ENCODE data around the gene SNIP1.
"Not testable (repeated sequence)": the region's sequence is repeated elsewhere in the genome, so short reads cannot be mapped to it uniquely, and the experiment has no call there.

The SNIP1 gene

GRCh38 chr1:37533317-37534093, 20.6 kb downstream of the SNIP1 start:
- no peak overlapping the region for H3K4me2 ChIP-seq (ENCODE audit: low read length)
- H2AFZ ChIP-seq (ENCODE audit: low read length) = no peak overlapping the region
- TF ChIP-seq EZH2 (IDR thresholded peaks at IDR 0.05; ENCODE audit: borderline replicate concordance, low read length) (no peak), CTCF (IDR thresholded peaks at IDR 0.05; ENCODE audit: low read length) (no peak)
- no peaks in the 10 kb centered on the region for H3K27me3 ChIP-seq (ENCODE audit: insufficient read depth, low read length)
- no peaks in the 10 kb centered on the region for H3K4me1 ChIP-seq (ENCODE audit: insufficient read depth, low read length, severe bottlenecking)
- no peak overlapping the region for H3K27ac ChIP-seq (ENCODE audit: low read depth, low read length, poor library complexity, severe bottlenecking)
- H3K9me2 ChIP-seq (ENCODE audit: low read depth, low read length) = no peaks in the 10 kb centered on the region
- H3K36me3 ChIP-seq (ENCODE audit: insufficient read depth, low read length) = peaks cover 31% of the 10 kb centered on the region
- H3K9me3 ChIP-seq (ENCODE audit: low read length) = no peaks in the 10 kb centered on the region
- no peaks in the 10 kb centered on the region for H3F3A ChIP-seq (ENCODE audit: insufficient read depth, low read length)
- no peak overlapping the region for H3K9ac ChIP-seq (ENCODE audit: low read length)
- no peak overlapping the region for H3K4me3 ChIP-seq (ENCODE audit: low read depth, low read length, poor library complexity, severe bottlenecking)
- H3K79me2 ChIP-seq (ENCODE audit: insufficient read depth, low read length) = no peaks in the 10 kb centered on the region
- no peaks in the 10 kb centered on the region for H4K20me1 ChIP-seq (ENCODE audit: insufficient read depth, low read length)

GRCh38 chr1:37532418-37533156, 21.5 kb downstream of the SNIP1 start:
- not testable (repeated sequence) for H3K9me2 ChIP-seq (ENCODE audit: low read depth, low read length); H2AFZ ChIP-seq (ENCODE audit: low read length); H3K27me3 ChIP-seq (ENCODE audit: insufficient read depth, low read length); H3K4me1 ChIP-seq (ENCODE audit: insufficient read depth, low read length, severe bottlenecking); H3K79me2 ChIP-seq (ENCODE audit: insufficient read depth, low read length); H3K9ac ChIP-seq (ENCODE audit: low read length); H3K4me2 ChIP-seq (ENCODE audit: low read length); H3K27ac ChIP-seq (ENCODE audit: low read depth, low read length, poor library complexity, severe bottlenecking); H3K4me3 ChIP-seq (ENCODE audit: low read depth, low read length, poor library complexity, severe bottlenecking); H4K20me1 ChIP-seq (ENCODE audit: insufficient read depth, low read length); H3K9me3 ChIP-seq (ENCODE audit: low read length); H3F3A ChIP-seq (ENCODE audit: insufficient read depth, low read length)
- peaks cover 24% of the 10 kb centered on the region; the same call in 1 of the 2 replicates for H3K36me3 ChIP-seq (ENCODE audit: insufficient read depth, low read length)

- H3K27me3 ChIP-seq (ENCODE audit: insufficient read depth, low read length); H3K9me3 ChIP-seq (ENCODE audit: low read length); H3K27ac ChIP-seq (ENCODE audit: low read depth, low read length, poor library complexity, severe bottlenecking); H3K9me2 ChIP-seq (ENCODE audit: low read depth, low read length); H3K36me3 ChIP-seq (ENCODE audit: insufficient read depth, low read length); H4K20me1 ChIP-seq (ENCODE audit: insufficient read depth, low read length); H3K4me2 ChIP-seq (ENCODE audit: low read length); H3K9ac ChIP-seq (ENCODE audit: low read length); H3K4me1 ChIP-seq (ENCODE audit: insufficient read depth, low read length, severe bottlenecking); H3K79me2 ChIP-seq (ENCODE audit: insufficient read depth, low read length); H3F3A ChIP-seq (ENCODE audit: insufficient read depth, low read length); H3K4me3 ChIP-seq (ENCODE audit: low read depth, low read length, poor library complexity, severe bottlenecking); H2AFZ ChIP-seq (ENCODE audit: low read length): not testable (repeated sequence)
Measured at GRCh38 chr1:37529888-37530287, 24.2 kb downstream of the SNIP1 start.

GRCh38 chr1:37519613-37520012, 34.5 kb downstream of the SNIP1 start:
- no peaks in the 10 kb centered on the region for H4K20me1 ChIP-seq (ENCODE audit: insufficient read depth, low read length)
- no peak overlapping the region for H3K27ac ChIP-seq (ENCODE audit: low read depth, low read length, poor library complexity, severe bottlenecking)
- peaks cover 15% of the 10 kb centered on the region for H3K4me1 ChIP-seq (ENCODE audit: insufficient read depth, low read length, severe bottlenecking)
- TF ChIP-seq CTCF (IDR thresholded peaks at IDR 0.05; ENCODE audit: low read length) (no peak), EZH2 (IDR thresholded peaks at IDR 0.05; ENCODE audit: borderline replicate concordance, low read length) (no peak)
- H3F3A ChIP-seq (ENCODE audit: insufficient read depth, low read length) = no peaks in the 10 kb centered on the region
- H3K9ac ChIP-seq (ENCODE audit: low read length) = no peak overlapping the region; the same call in 1 of the 2 replicates
- peaks cover 3% of the 10 kb centered on the region; the same call in 1 of the 2 replicates for H3K9me3 ChIP-seq (ENCODE audit: low read length)
- no peaks in the 10 kb centered on the region for H3K27me3 ChIP-seq (ENCODE audit: insufficient read depth, low read length)
- H2AFZ ChIP-seq (ENCODE audit: low read length) = no peak overlapping the region
- peak overlapping the region; percentile 14 for H3K4me2 ChIP-seq (ENCODE audit: low read length)
- H3K79me2 ChIP-seq (ENCODE audit: insufficient read depth, low read length) = no peaks in the 10 kb centered on the region
- no peaks in the 10 kb centered on the region for H3K9me2 ChIP-seq (ENCODE audit: low read depth, low read length)
- peak overlapping the region; percentile 24 for H3K4me3 ChIP-seq (ENCODE audit: low read depth, low read length, poor library complexity, severe bottlenecking)
- H3K36me3 ChIP-seq (ENCODE audit: insufficient read depth, low read length) = no peaks in the 10 kb centered on the region

GRCh38 chr1:37518929-37519328, 35.2 kb downstream of the SNIP1 start:
- not testable (repeated sequence) for H3K36me3 ChIP-seq (ENCODE audit: insufficient read depth, low read length); H3K27me3 ChIP-seq (ENCODE audit: insufficient read depth, low read length); H3F3A ChIP-seq (ENCODE audit: insufficient read depth, low read length); H3K9me2 ChIP-seq (ENCODE audit: low read depth, low read length); H3K79me2 ChIP-seq (ENCODE audit: insufficient read depth, low read length); H4K20me1 ChIP-seq (ENCODE audit: insufficient read depth, low read length); H2AFZ ChIP-seq (ENCODE audit: low read length); H3K9me3 ChIP-seq (ENCODE audit: low read length)
- peak overlapping the region; percentile 24 for H3K4me3 ChIP-seq (ENCODE audit: low read depth, low read length, poor library complexity, severe bottlenecking)
- H3K27ac ChIP-seq (ENCODE audit: low read depth, low read length, poor library complexity, severe bottlenecking) = peak overlapping the region; percentile 59
- peak overlapping the region; percentile 14 for H3K4me2 ChIP-seq (ENCODE audit: low read length)
- H3K9ac ChIP-seq (ENCODE audit: low read length) = peak overlapping the region; percentile 49; the same call in 1 of the 2 replicates
- peaks cover 15% of the 10 kb centered on the region for H3K4me1 ChIP-seq (ENCODE audit: insufficient read depth, low read length, severe bottlenecking)

- not testable (repeated sequence) for H3K4me2 ChIP-seq (ENCODE audit: low read length); H3K79me2 ChIP-seq (ENCODE audit: insufficient read depth, low read length); H2AFZ ChIP-seq (ENCODE audit: low read length); H4K20me1 ChIP-seq (ENCODE audit: insufficient read depth, low read length); H3K36me3 ChIP-seq (ENCODE audit: insufficient read depth, low read length); H3F3A ChIP-seq (ENCODE audit: insufficient read depth, low read length); H3K27me3 ChIP-seq (ENCODE audit: insufficient read depth, low read length); H3K9me2 ChIP-seq (ENCODE audit: low read depth, low read length); H3K9ac ChIP-seq (ENCODE audit: low read length); H3K9me3 ChIP-seq (ENCODE audit: low read length); H3K4me3 ChIP-seq (ENCODE audit: low read depth, low read length, poor library complexity, severe bottlenecking); H3K27ac ChIP-seq (ENCODE audit: low read depth, low read length, poor library complexity, severe bottlenecking)
- peaks cover 21% of the 10 kb centered on the region for H3K4me1 ChIP-seq (ENCODE audit: insufficient read depth, low read length, severe bottlenecking)
Measured at GRCh38 chr1:37518241-37518640, 35.9 kb downstream of the SNIP1 start.
